HG03135 (cell line): ENCODE results near the gene ST8SIA4.
"Not testable (repeated sequence)": the region's sequence is repeated elsewhere in the genome, so short reads cannot be mapped to it uniquely, and the experiment has no call there.

Experiments
- ATAC-seq: cut with Tn5 transposase; IDR thresholded peaks from one replicate; pipeline ENCODE4 v1.9.1; 2021; ENCODE audit warnings: mild to moderate bottlenecking, moderate library complexity; ENCODE audit not compliant: unreplicated experiment

ST8SIA4 gene

DNA sequence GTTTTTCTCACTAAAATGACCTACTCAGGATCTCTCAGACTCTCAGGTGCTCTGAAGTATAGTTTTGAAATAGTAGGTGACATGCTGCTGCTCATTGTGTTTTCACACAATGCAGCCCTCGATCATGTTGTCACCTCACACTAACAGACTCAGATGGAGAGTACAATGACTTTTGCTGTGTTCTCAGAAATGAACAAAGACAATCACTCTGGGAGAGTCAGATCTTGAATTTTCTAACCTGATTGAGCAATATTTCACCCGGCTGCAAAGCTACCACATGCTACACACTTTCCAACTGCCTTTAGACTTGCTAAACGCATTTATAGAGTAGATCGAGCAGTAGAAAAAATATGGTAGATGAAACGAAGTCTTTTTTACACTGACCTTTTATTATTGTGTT is 113.4 kb downstream of the ST8SIA4 start:
- ATAC-seq = no peak

DNA sequence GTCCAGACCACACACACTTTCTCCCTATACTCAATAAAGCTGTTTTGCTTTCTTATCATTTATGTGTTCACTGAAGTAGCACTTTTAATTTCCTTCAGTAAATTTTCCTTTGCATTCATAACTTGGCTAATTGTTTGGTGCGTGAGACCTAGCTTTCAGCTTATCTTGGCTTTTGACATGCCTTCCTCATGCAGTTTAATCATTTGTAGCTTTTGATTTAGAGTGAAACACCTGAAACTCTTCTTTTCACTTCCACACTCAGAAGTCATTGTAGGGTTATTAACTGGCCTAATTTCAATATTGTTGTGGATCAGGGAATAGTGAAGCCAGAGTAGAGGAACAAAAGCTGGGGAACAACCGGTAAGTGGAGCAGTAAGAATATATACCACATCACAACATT is 114.7 kb downstream of the ST8SIA4 start:
- peak; percentile 38 for ATAC-seq

DNA sequence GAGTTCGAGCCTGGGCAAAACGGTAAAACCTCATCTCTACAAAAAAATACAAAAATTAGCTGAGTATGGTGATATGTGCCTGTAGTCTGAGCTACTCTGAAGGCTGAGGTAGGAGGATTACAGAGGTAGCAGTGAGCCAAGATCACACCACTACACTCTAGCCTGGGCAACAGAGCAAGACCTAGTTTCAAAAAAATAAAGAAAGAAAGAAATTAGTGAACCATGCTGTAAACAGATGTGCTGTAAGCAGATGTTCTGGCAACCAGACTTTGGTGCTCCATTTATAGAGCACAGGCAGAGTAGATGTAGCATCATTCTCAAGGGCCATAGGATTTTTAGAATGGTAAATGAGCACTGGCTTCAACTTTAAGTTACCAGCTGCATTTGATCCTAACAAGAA is 115.4 kb downstream of the ST8SIA4 start:
- peak; percentile 76 for ATAC-seq

DNA sequence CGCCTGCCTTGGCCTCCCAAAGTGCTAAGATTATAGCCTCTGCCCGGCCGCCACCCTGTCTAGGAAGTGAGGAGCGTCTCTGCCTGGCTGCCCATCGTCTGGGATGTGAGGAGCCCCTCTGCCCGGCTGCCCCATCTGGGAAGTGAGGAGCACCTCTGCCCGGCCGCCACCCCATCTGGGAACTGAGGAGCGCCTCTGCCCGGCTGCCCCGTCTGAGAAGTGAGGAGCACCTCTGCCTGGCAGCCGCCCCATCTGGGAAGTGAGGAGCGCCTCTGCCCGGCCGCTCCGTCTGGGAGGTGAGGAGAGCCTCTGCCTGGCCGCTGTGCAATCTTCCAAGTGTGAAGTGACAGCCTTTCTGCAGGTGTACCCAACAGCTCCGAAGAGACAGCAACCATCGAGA is 117.5 kb downstream of the ST8SIA4 start:
- ATAC-seq = not testable (repeated sequence)

DNA sequence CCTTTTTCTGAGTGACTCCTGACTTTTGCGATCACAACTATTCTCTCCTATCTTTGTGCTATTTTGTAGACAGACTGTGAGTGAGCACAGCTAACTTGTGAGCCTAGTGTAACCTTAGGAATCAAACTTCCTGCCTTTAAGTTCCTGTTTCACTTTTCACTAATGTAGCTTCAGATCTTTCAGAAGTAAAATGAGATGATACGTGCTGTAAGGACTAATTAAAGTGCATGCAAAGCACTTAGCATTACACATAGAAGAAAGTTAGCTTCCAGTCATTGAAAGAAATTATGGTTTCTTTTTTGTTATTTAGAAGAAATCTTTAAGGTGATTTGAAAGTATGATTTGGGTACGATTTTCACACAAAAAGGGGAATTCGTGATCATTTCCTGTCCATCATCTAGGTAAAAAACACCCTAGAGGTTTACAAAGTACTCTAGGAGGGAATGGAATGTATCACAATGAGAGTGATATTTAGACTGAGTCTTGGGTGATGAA is 122.7 kb downstream of the ST8SIA4 start:
- peak; percentile 78 for ATAC-seq

DNA sequence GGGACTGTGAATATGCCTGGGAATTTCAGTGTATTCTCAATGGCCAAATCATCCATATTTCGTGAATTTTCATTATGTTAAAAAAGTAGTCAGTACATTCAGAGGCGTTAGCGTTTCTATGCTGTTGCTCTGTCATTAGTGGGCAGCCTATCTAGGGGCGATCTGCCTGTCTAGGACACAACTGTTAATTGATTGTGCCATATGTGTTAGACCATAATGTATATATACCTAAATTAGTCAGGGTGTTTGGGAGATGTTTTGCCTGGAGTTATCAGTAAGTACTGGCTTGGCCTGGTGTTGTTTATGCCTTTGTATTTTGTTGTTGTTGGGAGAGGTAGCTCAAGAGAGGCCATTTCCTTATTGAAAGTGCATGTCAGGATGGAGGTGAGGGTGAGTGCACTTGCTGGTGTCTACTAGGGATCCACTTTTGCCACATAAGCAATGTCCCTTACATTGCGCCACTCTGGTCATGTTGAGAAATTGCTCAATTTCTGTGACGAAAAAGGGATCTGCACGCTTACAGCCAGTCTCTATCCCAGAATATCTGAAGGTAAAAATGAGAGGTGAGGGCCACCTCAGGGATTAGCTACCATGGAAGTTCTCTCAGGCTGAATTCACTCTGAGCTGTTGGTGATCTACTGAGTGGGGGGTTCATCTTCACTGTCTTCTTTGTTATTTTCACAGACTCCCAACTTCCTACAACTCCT is 123.3 kb downstream of the ST8SIA4 start:
- ATAC-seq = peak; percentile 44

DNA sequence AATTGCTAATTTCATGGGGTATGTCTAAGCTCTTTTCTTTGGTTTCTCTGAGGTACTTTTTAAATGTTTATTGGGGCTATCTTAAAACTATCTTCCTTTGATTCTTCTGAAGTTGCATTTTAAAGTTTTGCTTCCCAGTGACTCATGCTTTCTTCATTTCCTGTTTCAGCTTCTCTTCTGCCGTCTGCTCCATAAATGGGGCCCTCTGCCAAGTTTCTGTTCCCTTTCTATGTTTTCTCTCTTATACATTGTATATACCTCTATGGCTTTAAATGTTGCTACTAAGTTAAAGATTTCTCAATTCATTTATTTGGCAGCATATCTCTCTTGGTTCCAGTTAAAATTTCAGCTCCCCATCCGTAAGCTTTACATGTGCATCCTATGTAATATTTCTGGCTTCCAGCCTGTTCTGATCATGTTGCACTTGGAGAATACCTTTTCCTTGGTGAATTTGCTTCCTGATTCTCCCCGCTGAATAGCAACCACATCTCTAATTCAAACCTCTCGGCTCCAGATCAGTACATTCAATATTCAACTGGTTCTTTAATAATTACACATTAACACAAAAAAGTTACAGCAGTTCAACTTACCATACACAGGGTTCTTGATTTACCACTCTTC is 125.3 kb downstream of the ST8SIA4 start:
- peak; percentile 77 for ATAC-seq

DNA sequence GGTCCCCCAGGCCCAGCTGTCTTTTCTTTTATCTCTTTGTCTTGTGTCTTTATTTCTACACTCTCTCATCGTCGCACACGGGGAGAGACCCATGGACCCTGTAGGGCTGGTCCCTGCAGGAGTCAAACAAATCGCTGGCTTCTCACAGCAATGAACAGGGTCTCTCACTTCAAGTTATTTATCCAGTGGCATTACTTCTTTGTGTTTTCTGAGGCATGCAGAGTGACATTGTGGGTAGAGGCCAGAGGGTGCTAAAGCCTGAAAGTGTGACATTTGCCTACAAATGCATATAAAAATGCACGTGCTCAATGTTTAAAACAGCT is 127.6 kb downstream of the ST8SIA4 start:
- ATAC-seq = no peak

DNA sequence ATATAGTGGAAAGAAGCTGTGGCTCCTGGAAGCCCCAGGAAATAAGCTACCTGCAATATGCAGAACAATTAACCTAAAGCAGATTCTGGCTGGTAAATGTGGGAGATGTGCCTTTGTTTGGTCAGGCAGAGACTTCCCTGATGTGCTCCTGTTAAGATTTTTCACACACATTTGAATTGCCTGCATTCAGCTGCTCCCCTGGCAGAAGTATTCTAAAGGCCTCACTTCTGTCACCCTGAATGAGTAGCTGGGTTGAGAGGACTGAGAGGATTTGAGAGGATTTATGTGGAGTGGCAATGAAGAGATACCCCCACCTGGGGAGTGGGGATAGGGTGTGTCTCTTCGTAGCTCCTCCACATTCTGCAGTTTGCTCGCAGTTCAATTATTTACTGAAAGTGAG is 130.5 kb downstream of the ST8SIA4 start:
- no peak for ATAC-seq

DNA sequence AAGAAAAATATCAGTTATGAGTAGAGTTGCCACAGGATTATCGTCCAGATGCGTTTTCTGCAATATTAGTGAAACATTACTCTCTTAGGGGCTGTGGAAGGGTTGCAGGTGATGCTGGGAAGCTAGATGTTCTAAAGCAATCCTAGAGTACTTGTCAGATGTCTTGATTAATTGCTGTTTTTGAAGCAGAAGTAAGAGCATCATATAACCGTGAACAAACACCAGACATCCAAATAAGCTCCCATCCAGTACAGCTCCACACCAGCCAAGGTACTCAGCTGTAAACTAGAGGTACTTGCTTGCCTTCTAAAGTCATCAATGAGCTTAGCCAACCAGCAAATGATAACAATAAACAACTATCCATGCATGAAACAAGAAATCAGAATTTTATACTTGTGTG is 131.1 kb downstream of the ST8SIA4 start:
- ATAC-seq = no peak

DNA sequence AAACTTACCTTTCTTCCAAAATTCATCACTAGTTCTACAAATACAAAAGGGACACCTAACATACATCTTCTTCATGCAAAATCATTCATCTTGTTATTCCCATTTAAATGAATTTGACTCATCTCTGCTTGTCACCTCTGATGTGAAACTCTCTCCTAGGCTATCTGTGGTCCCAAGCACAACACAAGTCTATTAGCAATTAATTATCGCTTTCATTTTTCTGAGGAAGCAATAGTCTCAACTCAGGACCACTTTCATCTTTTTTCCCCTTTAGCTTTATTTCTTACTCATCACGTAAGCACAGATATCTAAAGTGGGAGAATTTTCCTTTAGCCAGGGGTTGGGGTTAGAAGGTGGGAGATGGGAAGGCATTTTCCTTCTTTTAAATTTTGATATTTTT is 131.9 kb downstream of the ST8SIA4 start:
- ATAC-seq = no peak

DNA sequence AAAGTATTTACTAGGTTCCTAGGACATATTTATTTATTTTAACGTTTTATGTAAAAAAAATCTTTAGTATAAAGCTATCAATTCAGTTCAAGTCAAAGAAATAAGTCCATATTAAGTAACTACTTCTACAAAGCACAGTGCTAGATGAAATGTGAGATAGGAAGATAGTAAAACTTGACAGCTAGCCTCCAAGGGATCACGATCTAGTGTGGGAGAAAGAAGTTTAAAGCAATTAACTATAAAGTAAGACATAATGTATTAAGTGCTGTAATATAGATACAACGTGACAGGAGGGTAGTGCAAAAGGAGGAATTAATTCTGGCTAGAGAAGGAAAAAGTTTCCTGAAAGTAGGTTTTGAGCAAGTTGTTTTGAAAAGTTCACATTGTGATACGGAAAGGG is 134.9 kb downstream of the ST8SIA4 start:
- ATAC-seq = no peak

DNA sequence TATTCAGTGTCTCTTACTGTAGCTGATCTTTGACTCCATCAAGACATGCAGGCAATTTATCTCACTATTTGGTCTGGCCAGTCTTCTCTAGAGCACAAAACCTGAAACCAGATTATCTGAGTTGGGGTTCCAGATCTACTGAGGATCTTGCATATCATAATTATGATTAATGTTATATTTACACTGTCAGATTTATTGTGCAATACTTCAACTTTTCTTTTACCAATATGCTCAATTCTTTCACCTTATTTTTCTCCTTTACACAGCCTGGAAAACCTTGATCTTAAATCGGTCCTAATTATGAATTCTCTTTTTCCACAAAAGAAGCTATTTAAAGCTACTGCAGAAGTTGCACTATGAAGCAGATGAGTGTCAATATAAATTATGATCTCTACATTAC is 140.1 kb downstream of the ST8SIA4 start:
- ATAC-seq = no peak

DNA sequence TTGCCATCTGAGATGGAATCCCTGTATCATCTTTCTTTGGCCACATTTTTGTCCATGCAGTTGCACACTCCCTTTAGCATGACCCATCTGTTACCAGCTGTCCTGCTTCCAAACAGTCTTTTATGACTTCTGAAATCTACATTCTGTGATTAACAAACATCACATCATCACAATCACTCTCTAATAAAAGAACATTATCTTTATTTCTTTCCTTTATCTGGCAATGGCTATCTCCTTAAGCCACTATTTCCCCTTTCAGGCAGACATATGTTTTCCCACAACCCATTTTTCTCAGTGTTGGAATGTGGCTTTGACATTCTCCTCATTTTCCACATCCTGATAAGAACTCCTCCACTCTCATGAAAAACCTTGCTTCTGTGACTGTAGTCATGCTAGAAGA is 141.0 kb downstream of the ST8SIA4 start:
- ATAC-seq = no peak

DNA sequence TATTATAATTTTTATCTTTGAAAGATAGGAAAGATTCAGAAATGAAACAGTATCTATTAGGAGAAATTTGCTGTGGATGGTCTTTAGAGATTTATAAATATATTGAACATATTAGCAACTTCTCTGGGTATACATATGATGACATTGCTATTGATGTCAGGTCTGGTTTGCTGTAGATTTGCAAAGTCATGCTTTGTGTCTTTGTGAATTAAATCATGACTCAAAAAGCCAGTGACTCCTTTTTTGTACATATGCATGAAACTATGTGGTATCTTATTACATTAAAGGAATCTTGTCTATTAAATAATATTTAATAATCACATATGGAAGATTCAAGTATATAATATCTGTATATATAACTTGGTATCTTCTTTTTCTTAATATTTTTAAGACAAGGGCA is 141.9 kb downstream of the ST8SIA4 start:
- ATAC-seq = no peak

DNA sequence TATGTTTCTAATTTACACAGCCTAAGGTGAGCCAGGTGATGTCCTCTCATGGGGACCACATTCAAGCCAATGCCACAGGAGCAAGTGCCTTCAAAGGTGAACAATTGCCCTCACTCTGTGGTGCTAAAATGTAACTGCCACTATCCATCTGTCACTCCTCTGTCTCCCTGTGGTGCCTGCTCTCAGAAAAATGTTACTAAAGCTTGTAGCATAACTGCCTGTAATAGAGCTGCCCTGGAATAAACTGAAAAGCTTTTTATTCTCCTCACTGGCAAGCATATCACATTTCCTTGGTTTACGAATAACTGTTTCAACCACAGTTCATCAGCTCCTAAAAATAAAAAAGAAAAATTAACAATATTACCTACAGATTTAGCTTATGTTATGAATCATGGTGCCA is 142.4 kb downstream of the ST8SIA4 start:
- no peak for ATAC-seq

DNA sequence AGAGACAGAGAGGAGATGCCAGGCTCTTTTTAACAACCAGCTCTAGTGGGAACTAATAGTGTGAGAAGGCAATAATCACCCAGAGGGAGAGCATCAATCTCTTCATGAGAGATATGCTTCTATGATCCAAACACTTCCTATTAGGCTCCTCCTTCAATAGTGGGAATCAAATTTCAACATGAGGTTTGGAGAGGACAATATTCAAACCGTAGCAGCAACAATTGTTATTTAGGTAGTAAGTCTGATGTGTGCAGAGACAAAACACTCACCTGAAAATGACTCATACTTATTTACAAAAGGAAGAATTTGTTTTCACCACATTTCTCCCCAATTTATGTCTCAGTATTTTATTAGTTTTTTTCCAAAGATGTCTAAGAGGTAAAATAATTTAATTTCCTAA is 144.3 kb downstream of the ST8SIA4 start:
- ATAC-seq = no peak

DNA sequence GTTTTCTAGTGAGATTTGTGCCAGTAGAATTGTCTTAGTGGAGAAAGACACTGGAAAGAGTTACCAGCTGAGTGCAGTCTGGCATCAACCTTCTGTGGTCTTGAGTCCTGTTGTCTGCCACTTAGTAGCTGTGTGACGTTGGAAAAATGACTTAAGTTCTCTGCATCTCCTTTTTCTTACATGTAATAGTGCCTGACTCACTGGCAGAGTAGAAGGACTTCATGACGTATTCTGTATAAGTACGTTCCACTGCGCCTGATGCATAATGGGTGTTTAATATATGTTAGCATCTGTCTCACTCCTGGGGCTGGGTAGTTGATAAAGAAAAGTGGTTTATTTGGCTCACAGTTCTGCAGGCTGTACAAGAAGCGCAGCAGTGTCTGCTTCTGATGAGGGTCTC is 144.8 kb downstream of the ST8SIA4 start:
- no peak for ATAC-seq

DNA sequence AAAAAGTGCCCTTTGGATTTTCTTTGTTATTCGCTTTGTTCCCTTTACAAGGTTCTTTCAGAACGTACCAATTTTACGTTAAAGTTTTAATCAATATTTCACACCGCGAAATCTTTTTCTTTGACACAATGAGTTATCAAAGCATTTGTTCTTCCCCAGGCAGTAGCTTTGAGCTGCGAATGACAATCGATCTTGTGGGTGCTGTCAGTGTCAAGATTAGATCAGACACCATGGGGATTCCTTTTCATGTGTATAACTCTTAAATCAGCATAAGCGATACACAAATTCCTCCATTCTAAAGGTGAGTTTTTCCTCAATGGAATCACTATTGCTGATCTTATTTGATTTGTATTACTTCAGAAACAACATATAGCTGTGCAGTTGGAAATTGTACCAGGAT is 145.5 kb downstream of the ST8SIA4 start:
- no peak for ATAC-seq
